Measurements from ENCODE around the gene OR2F1. TPM values are rescaled to one million over a fixed set of nuclear protein-coding genes. Genes with fewer than 3 reads are reported as not detected.
A peak's percentile ranks its signal among the peaks of the same experiment; 100 is the strongest.

Gene OR2F1
- total RNA-seq, 1 donor from 2014 or later, result 0.13 TPM

- no peak for DNase-seq (ENCODE audit: low read depth)
- TF ChIP-seq CTCF (IDR thresholded peaks at IDR 0.05; ENCODE audit: insufficient read depth, low read length, poor library complexity, severe bottlenecking), result no peak
These were observed 22.9 kb upstream of the OR2F1 start for GRCh38 chr7:143931739-143932138.

GRCh38 chr7:143934526-143935325 is 19.9 kb upstream of the OR2F1 start, which contains the start of gene OR2F2:
Gene OR2F2, plus strand, starts transcription at chr7:143935233. Its CDS starts 0 bp downstream, at chr7:143935233.
- TF ChIP-seq CTCF (IDR thresholded peaks at IDR 0.05; ENCODE audit: insufficient read depth, low read length, poor library complexity, severe bottlenecking), result no peak
- H3K27me3 ChIP-seq (ENCODE audit: control insufficient read depth, insufficient read depth, low read length), result no peaks in the 10 kb centered on the region
- DNase-seq (ENCODE audit: low read depth), result no peak
- H3K36me3 ChIP-seq (ENCODE audit: control insufficient read depth, insufficient read depth, low read length), result no peaks in the 10 kb centered on the region
- H3K4me3 ChIP-seq (ENCODE audit: low read depth, low read length), result no peak within 1 kb of the TSS

More at GRCh38 chr7:143931739-143932138, 22.9 kb upstream of the OR2F1 start:
- Histone ChIP-seq H3K27me3 (ENCODE audit: control insufficient read depth, insufficient read depth, low read length) (no peaks in the 10 kb centered on the region), H3K4me3 (ENCODE audit: low read depth, low read length) (no peak overlapping the region), H3K36me3 (ENCODE audit: control insufficient read depth, insufficient read depth, low read length) (no peaks in the 10 kb centered on the region)

- TF ChIP-seq CTCF (IDR thresholded peaks at IDR 0.05; ENCODE audit: insufficient read depth, low read length, poor library complexity, severe bottlenecking), result no peak
- no peaks in the 10 kb centered on the region for H3K36me3 ChIP-seq (ENCODE audit: control insufficient read depth, insufficient read depth, low read length)
- H3K4me3 ChIP-seq (ENCODE audit: low read depth, low read length), result no peak overlapping the region
- no peak for DNase-seq (ENCODE audit: low read depth)
- H3K27me3 ChIP-seq (ENCODE audit: control insufficient read depth, insufficient read depth, low read length), result no peaks in the 10 kb centered on the region
These were observed 18.3 kb upstream of the OR2F1 start for GRCh38 chr7:143936087-143937009.

- TF ChIP-seq CTCF (IDR thresholded peaks at IDR 0.05; ENCODE audit: insufficient read depth, low read length, poor library complexity, severe bottlenecking), result no peak
- Histone ChIP-seq H3K36me3 (ENCODE audit: control insufficient read depth, insufficient read depth, low read length) (no peaks in the 10 kb centered on the region), H3K27me3 (ENCODE audit: control insufficient read depth, insufficient read depth, low read length) (no peaks in the 10 kb centered on the region), H3K4me3 (ENCODE audit: low read depth, low read length) (no peak overlapping the region)
- peak; percentile 2 for DNase-seq (ENCODE audit: low read depth)
These were observed 16.0 kb upstream of the OR2F1 start for GRCh38 chr7:143938379-143939243.

- DNase-seq (ENCODE audit: low read depth), result no peak
- Histone ChIP-seq H3K36me3 (ENCODE audit: control insufficient read depth, insufficient read depth, low read length) (no peaks in the 10 kb centered on the region), H3K27me3 (ENCODE audit: control insufficient read depth, insufficient read depth, low read length) (no peaks in the 10 kb centered on the region), H3K4me3 (ENCODE audit: low read depth, low read length) (no peak overlapping the region)
- no peak for TF ChIP-seq CTCF (IDR thresholded peaks at IDR 0.05; ENCODE audit: insufficient read depth, low read length, poor library complexity, severe bottlenecking)
These were observed 9.2 kb upstream of the OR2F1 start for GRCh38 chr7:143945423-143945822.

Data from kidney epithelial cell (primary cell).